ENCODE data around the gene TFDP1. TPM values are rescaled to one million over a fixed set of nuclear protein-coding genes. Genes with fewer than 3 reads are reported as not detected.

TFDP1 gene
- total RNA-seq, 1 donor from 2014 or later: 30.8 TPM

- H3K4me3 ChIP-seq (ENCODE audit: low read length in 3 of 3): no peak overlapping the region
- H3K27me3 ChIP-seq (ENCODE audit: control insufficient read depth in 3 of 3, insufficient read depth in 3 of 3, low read length in 3 of 3): no peaks in the 10 kb centered on the region
- peaks cover 0 to 2% (median 0%) of the 10 kb centered on the region in 3 donors for H3K9me3 ChIP-seq (ENCODE audit: control insufficient read depth in 3 of 3, low read length in 3 of 3)
- no peaks in the 10 kb centered on the region for H3K4me1 ChIP-seq (ENCODE audit: control insufficient read depth in 3 of 3, insufficient read depth in 3 of 3, low read length in 3 of 3)
- no peak overlapping the region for H3K27ac ChIP-seq (ENCODE audit: low read depth, low read length)
- H3K36me3 ChIP-seq (ENCODE audit: control insufficient read depth in 3 of 3, insufficient read depth in 3 of 3, low read length in 3 of 3): peaks cover 44 to 60% (median 56%) of the 10 kb centered on the region in 3 donors
- H3K9ac ChIP-seq (ENCODE audit: low read depth in 1 of 3, low read length in 3 of 3): no peak overlapping the region
Measured at GRCh38 chr13:113636266-113636963, 51.9 kb downstream of the TFDP1 start.

DNA sequence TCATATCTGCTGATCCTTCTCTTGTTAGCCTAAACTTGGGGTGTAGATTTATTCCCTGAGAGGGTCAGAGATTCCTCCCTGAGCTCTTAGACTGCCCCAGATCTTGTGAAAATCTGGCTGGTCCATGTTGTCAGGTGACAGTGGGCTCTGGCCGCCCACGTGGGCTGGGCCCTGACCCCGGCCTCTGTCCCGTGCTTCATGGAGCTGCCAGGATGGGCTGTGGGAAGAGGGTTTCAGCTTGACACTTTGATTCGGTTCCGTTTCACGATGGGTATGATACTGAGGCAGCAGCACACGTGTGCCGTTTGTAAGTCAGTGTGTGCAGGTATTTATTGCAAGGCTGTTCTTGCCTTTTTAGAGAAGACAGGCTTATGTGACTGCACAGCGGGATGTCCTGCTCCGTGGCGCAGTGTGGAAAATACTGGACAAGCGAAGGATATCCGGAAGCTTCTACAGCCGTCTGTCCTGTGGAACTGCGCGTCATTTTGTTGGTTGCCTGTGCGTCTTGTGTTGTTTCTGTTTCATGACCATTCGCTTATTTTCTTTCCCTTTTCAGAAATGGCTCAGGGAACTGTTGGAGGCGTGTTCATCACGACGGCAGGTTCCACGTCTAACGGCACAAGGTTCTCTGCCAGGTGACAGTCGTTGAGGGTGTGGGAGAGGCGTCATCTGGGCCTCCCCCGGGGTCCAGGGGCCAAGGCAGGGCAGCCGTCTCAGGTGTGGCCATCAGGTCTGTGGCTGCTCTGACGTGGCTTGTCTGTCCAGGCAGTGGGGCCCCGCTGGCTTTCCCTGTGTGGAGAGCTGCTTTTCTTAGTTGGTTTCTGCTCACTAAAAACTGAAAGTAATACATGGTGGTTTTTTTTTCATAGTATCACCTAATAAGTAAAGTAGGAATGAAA lies 53.0 kb downstream of the TFDP1 start:
- Histone ChIP-seq H3K4me3 (ENCODE audit: low read length in 3 of 3) (no peak overlapping the region), H3K27me3 (ENCODE audit: control insufficient read depth in 3 of 3, insufficient read depth in 3 of 3, low read length in 3 of 3) (no peaks in the 10 kb centered on the region), H3K9ac (ENCODE audit: low read depth in 1 of 3, low read length in 3 of 3) (no peak overlapping the region), H3K4me1 (ENCODE audit: control insufficient read depth in 3 of 3, insufficient read depth in 3 of 3, low read length in 3 of 3) (no peaks in the 10 kb centered on the region), H3K9me3 (ENCODE audit: control insufficient read depth in 3 of 3, low read length in 3 of 3) (peaks cover 0 to 2% (median 0%) of the 10 kb centered on the region in 3 donors), H3K36me3 (ENCODE audit: control insufficient read depth in 3 of 3, insufficient read depth in 3 of 3, low read length in 3 of 3) (peaks cover 44 to 53% (median 52%) of the 10 kb centered on the region in 3 donors), H3K27ac (ENCODE audit: low read depth, low read length) (no peak overlapping the region)

- Histone ChIP-seq H3K27me3 (ENCODE audit: control insufficient read depth in 3 of 3, insufficient read depth in 3 of 3, low read length in 3 of 3) (no peaks in the 10 kb centered on the region), H3K9me3 (ENCODE audit: control insufficient read depth in 3 of 3, low read length in 3 of 3) (peaks cover 0 to 2% (median 0%) of the 10 kb centered on the region in 3 donors), H3K9ac (ENCODE audit: low read depth in 1 of 3, low read length in 3 of 3) (no peak overlapping the region), H3K27ac (ENCODE audit: low read depth, low read length) (no peak overlapping the region), H3K4me3 (ENCODE audit: low read length in 3 of 3) (no peak overlapping the region), H3K4me1 (ENCODE audit: control insufficient read depth in 3 of 3, insufficient read depth in 3 of 3, low read length in 3 of 3) (no peaks in the 10 kb centered on the region), H3K36me3 (ENCODE audit: control insufficient read depth in 3 of 3, insufficient read depth in 3 of 3, low read length in 3 of 3) (peaks cover 44 to 53% (median 50%) of the 10 kb centered on the region in 3 donors)
Measured at GRCh38 chr13:113638173-113638746, 53.7 kb downstream of the TFDP1 start.

DNA sequence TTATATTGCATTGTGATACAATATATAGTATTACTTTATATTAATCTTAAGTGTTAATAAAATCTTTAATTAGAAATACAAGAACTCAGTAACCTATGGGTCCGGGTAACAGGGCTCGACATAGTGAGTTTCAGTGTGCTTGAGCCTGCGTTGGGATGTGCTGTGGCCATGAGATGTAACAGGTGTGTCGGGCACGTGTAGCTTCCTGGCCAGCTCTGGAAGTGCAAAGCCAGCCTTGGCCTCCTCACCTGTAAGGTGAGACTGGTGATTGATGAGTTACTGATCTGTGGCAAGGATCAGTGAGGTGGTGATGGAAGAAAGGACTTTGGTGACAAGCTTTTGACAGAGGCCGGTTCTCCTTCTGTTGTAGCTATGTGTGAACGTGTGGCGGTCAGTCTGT lies 54.3 kb downstream of the TFDP1 start:
- peaks cover 0 to 2% (median 0%) of the 10 kb centered on the region in 3 donors for H3K9me3 ChIP-seq (ENCODE audit: control insufficient read depth in 3 of 3, low read length in 3 of 3)
- H3K36me3 ChIP-seq (ENCODE audit: control insufficient read depth in 3 of 3, insufficient read depth in 3 of 3, low read length in 3 of 3): peaks cover 40 to 50% (median 50%) of the 10 kb centered on the region in 3 donors
- no peak overlapping the region for H3K4me3 ChIP-seq (ENCODE audit: low read length in 3 of 3)
- no peaks in the 10 kb centered on the region for H3K27me3 ChIP-seq (ENCODE audit: control insufficient read depth in 3 of 3, insufficient read depth in 3 of 3, low read length in 3 of 3)
- H3K4me1 ChIP-seq (ENCODE audit: control insufficient read depth in 3 of 3, insufficient read depth in 3 of 3, low read length in 3 of 3): no peaks in the 10 kb centered on the region
- no peak overlapping the region for H3K9ac ChIP-seq (ENCODE audit: low read depth in 1 of 3, low read length in 3 of 3)
- H3K27ac ChIP-seq (ENCODE audit: low read depth, low read length): no peak overlapping the region

DNA sequence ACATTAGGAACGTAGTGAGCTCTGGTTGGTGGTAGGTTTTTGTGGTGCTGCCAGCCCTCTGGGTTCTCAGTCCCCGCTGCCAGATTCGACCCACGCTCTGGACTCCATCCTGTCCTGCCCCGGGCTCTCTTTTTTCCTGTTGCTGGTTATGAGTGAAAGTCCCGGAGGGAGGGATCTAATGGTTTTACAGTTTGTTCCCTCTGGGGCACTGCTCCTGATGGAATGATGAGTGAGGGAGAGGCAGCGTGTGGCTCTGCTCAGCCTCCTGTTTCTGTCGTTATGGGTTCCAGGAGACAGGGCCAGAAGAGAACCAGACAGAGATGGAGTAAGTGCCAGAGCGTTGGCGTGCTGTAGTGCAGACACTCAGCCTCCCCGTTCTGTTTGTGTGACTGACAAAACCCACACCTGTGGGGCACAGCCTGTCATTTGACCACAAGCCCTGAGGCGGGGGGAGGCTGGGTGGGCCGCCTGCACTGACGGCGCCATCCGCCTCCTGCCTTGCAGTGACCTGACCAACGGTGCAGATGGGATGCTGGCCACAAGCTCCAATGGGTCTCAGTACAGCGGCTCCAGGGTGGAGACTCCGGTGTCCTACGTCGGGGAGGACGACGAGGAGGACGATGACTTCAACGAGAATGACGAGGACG lies 55.2 kb downstream of the TFDP1 start:
- no peak overlapping the region for H3K27ac ChIP-seq (ENCODE audit: low read depth, low read length)
- peaks cover 0 to 2% (median 0%) of the 10 kb centered on the region in 3 donors for H3K9me3 ChIP-seq (ENCODE audit: control insufficient read depth in 3 of 3, low read length in 3 of 3)
- no peak overlapping the region for H3K4me3 ChIP-seq (ENCODE audit: low read length in 3 of 3)
- peaks cover 31 to 45% (median 45%) of the 10 kb centered on the region in 3 donors for H3K36me3 ChIP-seq (ENCODE audit: control insufficient read depth in 3 of 3, insufficient read depth in 3 of 3, low read length in 3 of 3)
- H3K9ac ChIP-seq (ENCODE audit: low read depth in 1 of 3, low read length in 3 of 3): no peak overlapping the region
- H3K4me1 ChIP-seq (ENCODE audit: control insufficient read depth in 3 of 3, insufficient read depth in 3 of 3, low read length in 3 of 3): no peaks in the 10 kb centered on the region
- no peaks in the 10 kb centered on the region for H3K27me3 ChIP-seq (ENCODE audit: control insufficient read depth in 3 of 3, insufficient read depth in 3 of 3, low read length in 3 of 3)

DNA sequence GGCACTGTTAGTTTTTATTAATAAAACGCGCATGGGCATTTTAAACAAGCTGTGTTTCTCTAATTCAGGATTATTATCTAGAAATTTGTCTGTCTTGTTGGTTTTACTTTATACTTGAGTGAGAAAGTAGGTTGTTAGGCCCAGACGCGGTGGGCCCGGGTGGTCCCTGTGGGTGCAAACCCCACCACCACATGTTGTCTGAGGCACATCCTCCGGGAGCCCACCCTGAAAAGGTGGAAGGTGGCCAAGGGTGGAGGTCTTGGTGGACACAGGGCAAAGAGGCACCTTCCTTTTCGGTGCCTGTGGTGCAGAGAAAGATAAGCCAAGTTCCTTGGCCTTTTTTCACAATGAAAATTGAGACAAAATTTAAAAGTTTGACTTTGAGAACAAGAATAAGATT lies 56.9 kb downstream of the TFDP1 start:
- Histone ChIP-seq H3K27ac (ENCODE audit: low read depth, low read length) (no peak overlapping the region), H3K27me3 (ENCODE audit: control insufficient read depth in 3 of 3, insufficient read depth in 3 of 3, low read length in 3 of 3) (no peaks in the 10 kb centered on the region), H3K9ac (ENCODE audit: low read depth in 1 of 3, low read length in 3 of 3) (no peak overlapping the region), H3K36me3 (ENCODE audit: control insufficient read depth in 3 of 3, insufficient read depth in 3 of 3, low read length in 3 of 3) (peaks cover 18 to 31% (median 31%) of the 10 kb centered on the region in 3 donors), H3K4me3 (ENCODE audit: low read length in 3 of 3) (no peak overlapping the region), H3K4me1 (ENCODE audit: control insufficient read depth in 3 of 3, insufficient read depth in 3 of 3, low read length in 3 of 3) (no peaks in the 10 kb centered on the region), H3K9me3 (ENCODE audit: control insufficient read depth in 3 of 3, low read length in 3 of 3) (peaks cover 0 to 2% (median 0%) of the 10 kb centered on the region in 3 donors)

DNA sequence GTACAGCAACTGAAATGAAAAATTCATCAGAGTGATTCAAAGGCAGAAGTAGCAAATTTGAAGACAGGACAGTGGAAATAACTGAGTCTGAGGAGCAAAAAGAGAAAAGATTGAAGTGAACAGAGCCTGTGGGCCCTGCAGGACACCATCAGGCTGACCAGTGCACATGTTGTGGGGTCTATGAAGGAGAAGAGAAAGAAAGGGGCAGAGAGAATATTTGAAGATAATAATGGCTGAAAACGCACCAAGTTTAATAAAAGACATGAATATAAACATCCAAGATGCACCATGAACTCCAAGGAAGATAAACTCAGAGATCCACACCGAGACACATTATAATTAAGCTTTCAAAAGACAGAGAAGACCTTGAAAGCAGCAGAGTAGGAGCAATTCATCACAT lies 58.0 kb downstream of the TFDP1 start:
- Histone ChIP-seq H3K27ac (ENCODE audit: low read depth, low read length) (no peak overlapping the region), H3K9me3 (ENCODE audit: control insufficient read depth in 3 of 3, low read length in 3 of 3) (peaks cover 0 to 2% (median 0%) of the 10 kb centered on the region in 3 donors), H3K36me3 (ENCODE audit: control insufficient read depth in 3 of 3, insufficient read depth in 3 of 3, low read length in 3 of 3) (peaks cover 11 to 22% (median 20%) of the 10 kb centered on the region in 3 donors), H3K9ac (ENCODE audit: low read depth in 1 of 3, low read length in 3 of 3) (no peak overlapping the region), H3K27me3 (ENCODE audit: control insufficient read depth in 3 of 3, insufficient read depth in 3 of 3, low read length in 3 of 3) (no peaks in the 10 kb centered on the region), H3K4me3 (ENCODE audit: low read length in 3 of 3) (no peak overlapping the region), H3K4me1 (ENCODE audit: control insufficient read depth in 3 of 3, insufficient read depth in 3 of 3, low read length in 3 of 3) (peaks cover under 1 to 8% (median 4%) of the 10 kb centered on the region in 3 donors)

GRCh38 chr13:113643593-113643992 lies 59.0 kb downstream of the TFDP1 start:
- Histone ChIP-seq H3K36me3 (ENCODE audit: control insufficient read depth in 3 of 3, insufficient read depth in 3 of 3, low read length in 3 of 3) (peaks cover 4 to 13% (median 12%) of the 10 kb centered on the region in 3 donors), H3K27me3 (ENCODE audit: control insufficient read depth in 3 of 3, insufficient read depth in 3 of 3, low read length in 3 of 3) (no peaks in the 10 kb centered on the region), H3K4me3 (ENCODE audit: low read length in 3 of 3) (no peak overlapping the region), H3K9me3 (ENCODE audit: control insufficient read depth in 3 of 3, low read length in 3 of 3) (peaks cover 0 to 2% (median 0%) of the 10 kb centered on the region in 3 donors), H3K9ac (ENCODE audit: low read depth in 1 of 3, low read length in 3 of 3) (no peak overlapping the region), H3K27ac (ENCODE audit: low read depth, low read length) (no peak overlapping the region), H3K4me1 (ENCODE audit: control insufficient read depth in 3 of 3, insufficient read depth in 3 of 3, low read length in 3 of 3) (peaks cover 3 to 13% (median 4%) of the 10 kb centered on the region in 3 donors)

- H3K27ac ChIP-seq (ENCODE audit: low read depth, low read length): no peak overlapping the region
- H3K27me3 ChIP-seq (ENCODE audit: control insufficient read depth in 3 of 3, insufficient read depth in 3 of 3, low read length in 3 of 3): peaks cover 0 to 5% (median 0%) of the 10 kb centered on the region in 3 donors
- peaks cover 3 to 13% (median 4%) of the 10 kb centered on the region in 3 donors for H3K4me1 ChIP-seq (ENCODE audit: control insufficient read depth in 3 of 3, insufficient read depth in 3 of 3, low read length in 3 of 3)
- peaks cover 0 to 8% (median 6%) of the 10 kb centered on the region in 3 donors for H3K36me3 ChIP-seq (ENCODE audit: control insufficient read depth in 3 of 3, insufficient read depth in 3 of 3, low read length in 3 of 3)
- no peak overlapping the region for H3K4me3 ChIP-seq (ENCODE audit: low read length in 3 of 3)
- no peak overlapping the region for H3K9ac ChIP-seq (ENCODE audit: low read depth in 1 of 3, low read length in 3 of 3)
- H3K9me3 ChIP-seq (ENCODE audit: control insufficient read depth in 3 of 3, low read length in 3 of 3): no peaks in the 10 kb centered on the region
Measured at GRCh38 chr13:113644800-113645199, 60.2 kb downstream of the TFDP1 start.
